HepG2 (cell line): ENCODE measurements around the gene KIF24. TPM values are rescaled to one million over a fixed set of nuclear protein-coding genes. Genes with fewer than 3 reads are reported as not detected.

Experiments used
- BHLHE40 ChIP-seq: IDR thresholded peaks from 2 replicates; pipeline ENCODE4 v1.6.1; 2011; ENCODE audit warnings: low read length, improper control_type of control experiment
- BRD4 ChIP-seq: sonication (generic); formaldehyde crosslinking; IDR thresholded peaks from 2 replicates; pipeline ENCODE4 v1.4.0; 2020; ENCODE audit warnings: missing genetic modification reagents
- CC2D1A ChIP-seq: sonication (generic); formaldehyde crosslinking; IDR thresholded peaks from 2 replicates; pipeline ENCODE4 v1.8.1; 2023; ENCODE audit warnings: mild to moderate bottlenecking, missing genetic modification reagents
- GATAD2A ChIP-seq: IDR thresholded peaks from 2 replicates; pipeline ENCODE4 v1.6.1; 2016
- KLF13 ChIP-seq: sonication (generic); formaldehyde crosslinking; IDR thresholded peaks from 2 replicates; pipeline ENCODE4 v1.4.0; 2020; ENCODE audit warnings: mild to moderate bottlenecking, missing genetic modification reagents
- KLF6 ChIP-seq: IDR thresholded peaks from 2 replicates; pipeline ENCODE4 v1.8.0; 2016; ENCODE audit warnings: missing biosample characterization, missing genetic modification reagents
- MIER3 ChIP-seq: IDR thresholded peaks from 2 replicates; pipeline ENCODE4 v1.6.1; 2016; ENCODE audit warnings: missing compliant biosample characterization, borderline replicate concordance
- NAIF1 ChIP-seq: sonication (generic); formaldehyde crosslinking; IDR thresholded peaks from 2 replicates; pipeline ENCODE4 v1.5.0; 2020; ENCODE audit warnings: mild to moderate bottlenecking, missing genetic modification reagents, borderline replicate concordance
- ONECUT2 ChIP-seq: sonication (generic); formaldehyde crosslinking; IDR thresholded peaks from 2 replicates; pipeline ENCODE4 v1.4.0; 2020; ENCODE audit warnings: missing genetic modification reagents
- RBM22 ChIP-seq: fragments of 200-400 bp; formaldehyde crosslinking; optimal IDR thresholded peaks from 2 replicates; pipeline ENCODE3; 2017; ENCODE audit warnings: mild to moderate bottlenecking, low read length, moderate library complexity
- SNAI1 ChIP-seq: sonication (generic); formaldehyde crosslinking; IDR thresholded peaks from 2 replicates; pipeline ENCODE4 v1.5.0; 2020; ENCODE audit warnings: mild to moderate bottlenecking, missing genetic modification reagents, borderline replicate concordance
- TSC22D2 ChIP-seq: sonication (generic); formaldehyde crosslinking; IDR thresholded peaks from 2 replicates; pipeline ENCODE4 v1.5.1; 2020; ENCODE audit warnings: missing genetic modification reagents, mild to moderate bottlenecking, borderline replicate concordance
- ZBTB38 ChIP-seq: sonication (generic); formaldehyde crosslinking; IDR thresholded peaks from 2 replicates; pipeline ENCODE4 v1.5.1; 2020; ENCODE audit warnings: mild to moderate bottlenecking, missing genetic modification reagents
- ZNF205 ChIP-seq: IDR thresholded peaks from 2 replicates; pipeline ENCODE4 v1.6.1; 2018; ENCODE audit warnings: missing biosample characterization, missing genetic modification reagents
- ZNF460 ChIP-seq: sonication (generic); formaldehyde crosslinking; IDR thresholded peaks from 2 replicates; pipeline ENCODE4 v1.5.1; 2020; ENCODE audit warnings: missing genetic modification reagents, mild to moderate bottlenecking, borderline replicate concordance
- ZNF496 ChIP-seq: sonication (generic); formaldehyde crosslinking; IDR thresholded peaks from 2 replicates; pipeline ENCODE4 v1.8.1; 2023; ENCODE audit warnings: mild to moderate bottlenecking, moderate library complexity, missing genetic modification reagents; ENCODE audit not compliant: insufficient replicate concordance
- ZNF530 ChIP-seq: sonication (generic); formaldehyde crosslinking; IDR thresholded peaks from 2 replicates; pipeline ENCODE4 v1.5.0; 2020; ENCODE audit warnings: low read depth, mild to moderate bottlenecking, missing genetic modification reagents
- ZNF562 ChIP-seq: sonication (generic); formaldehyde crosslinking; IDR thresholded peaks from 2 replicates; pipeline ENCODE4 v1.8.0; 2022; ENCODE audit warnings: missing genetic modification reagents, borderline replicate concordance
- ZNF564 ChIP-seq: sonication (generic); formaldehyde crosslinking; IDR thresholded peaks from 2 replicates; pipeline ENCODE4 v1.8.1; 2023; ENCODE audit warnings: mild to moderate bottlenecking, missing genetic modification reagents
- ZNF660 ChIP-seq: sonication (generic); formaldehyde crosslinking; IDR thresholded peaks from 2 replicates; pipeline ENCODE4 v1.5.1; 2020; ENCODE audit warnings: mild to moderate bottlenecking, low read depth, missing genetic modification reagents, borderline replicate concordance
- polyA plus RNA-seq, 8 experiments: library from polyadenylated mRNA; depleted of rRNA in 3 of 8; stranded (reverse) in 7 of 8; unstranded in 1 of 8; fragments of >200 nt; fragmentation: Illumina TruSeq in 4 of 8; extraction: Trizol in 4 of 8; gene quantifications; 2 replicates each; pipeline versions ENCODE4 v1.2.1 to v1.2.3, GENCODE V29; 2011 to 2016; ENCODE audit warnings: low read depth in 4 of 8, missing spikeins in 1 of 8, mixed read lengths in 1 of 8; ENCODE audit not compliant: insufficient read depth in 1 of 8
- total RNA-seq, 5 experiments: library from RNA; depleted of rRNA; stranded (reverse); fragments of >200 nt; fragmentation: Illumina TruSeq; extraction: Trizol; gene quantifications; 2 replicates each; pipeline ENCODE4 v1.2.3, GENCODE V29; 2016; ENCODE audit warnings: low read depth in 1 of 5
- TF ChIP-seq, protein P1 (sequence below): sonication (generic); IDR thresholded peaks from 2 replicates; pipeline ENCODE4 v1.6.1; 2016; ENCODE audit warnings: low read depth, borderline replicate concordance
- TF ChIP-seq, protein P2 (sequence below): sonication (generic); formaldehyde crosslinking; IDR thresholded peaks from 2 replicates; pipeline ENCODE4 v1.5.0; 2020; ENCODE audit warnings: missing genetic modification reagents
- TF ChIP-seq, protein P3 (sequence below): sonication (generic); formaldehyde crosslinking; conservative IDR thresholded peaks from 2 replicates; pipeline ENCODE4 v1.4.0; 2020; ENCODE audit warnings: missing genetic modification reagents
- TF ChIP-seq, protein P4 (sequence below): IDR thresholded peaks from 2 replicates; pipeline ENCODE4 v1.6.1; 2012; ENCODE audit warnings: low read depth, low read length, improper control_type of control experiment
- TF ChIP-seq, protein P5 (sequence below): sonication (generic); formaldehyde crosslinking; IDR thresholded peaks from 2 replicates; pipeline ENCODE4 v1.4.0; 2020; ENCODE audit warnings: mild to moderate bottlenecking, missing genetic modification reagents

KIF24 gene
- total and polyA plus RNA-seq, 2 of the 13 experiments (the other 11 are each of a cell fraction or from before 2014, with no cell fraction given), result 1.1 to 3.0 TPM

DNA sequence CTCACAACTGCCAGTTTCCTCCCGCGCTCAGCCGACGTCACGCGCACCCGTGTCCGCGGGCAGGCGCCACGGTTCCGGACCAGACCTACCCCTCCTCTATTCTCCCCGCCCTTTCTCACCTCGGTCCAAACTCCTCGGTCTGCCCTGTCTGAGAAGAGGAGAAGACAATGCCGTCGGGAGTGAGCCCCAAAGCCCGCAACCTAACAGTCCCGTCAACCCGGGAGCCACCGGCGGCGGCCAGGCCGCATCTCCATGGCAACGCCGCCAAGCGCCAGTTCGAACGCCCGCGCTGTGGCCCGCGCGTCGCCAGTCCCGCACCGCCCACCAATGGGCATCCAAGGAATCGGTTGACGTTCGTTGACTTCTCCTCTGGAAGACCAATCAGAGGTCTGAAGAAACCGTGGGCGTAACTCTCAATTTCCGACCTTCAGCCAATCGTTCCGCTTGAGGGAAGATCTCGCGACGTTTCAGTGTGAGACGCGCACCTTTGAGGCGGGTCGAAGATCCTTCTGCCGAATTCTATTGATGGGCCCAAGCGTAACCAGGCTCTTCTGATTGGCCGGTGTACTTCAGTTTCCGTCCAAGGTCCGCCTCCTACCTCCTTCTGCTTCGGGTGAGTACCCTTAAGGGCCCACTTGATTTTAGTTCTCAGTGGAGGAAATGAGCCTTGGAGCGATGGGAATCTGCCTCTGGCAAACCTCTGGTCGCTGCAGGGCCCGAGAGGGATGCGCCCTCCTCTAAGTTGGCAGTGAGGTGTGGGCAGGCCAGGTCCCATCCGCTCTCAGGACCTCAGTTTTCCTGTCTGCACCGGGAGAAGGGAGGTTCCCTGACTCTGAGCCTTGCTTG is at the start of gene KIF24, which contains the start of gene NUDT2 (continued):
- TF ChIP-seq GATAD2A (CRISPR knock-in tag) (no peak; the same call in 1 of the 2 replicates), TSC22D2 (no peak), ONECUT2 (CRISPR knock-in tag) (no peak), CC2D1A (no peak), BRD4 (CRISPR knock-in tag) (0 out of 2 replicates have a peak, but pooled peaks have one; percentile 30), RBM22 (no peak), BHLHE40 (no peak), NAIF1 (no peak), ZBTB38 (CRISPR knock-in tag) (no peak), ZNF562 (CRISPR knock-in tag) (no peak), MIER3 (CRISPR knock-in tag) (peak; percentile 65; the same call in 1 of the 2 replicates), SNAI1 (CRISPR knock-in tag) (no peak), ZNF496 (CRISPR knock-in tag) (no peak), KLF6 (CRISPR knock-in tag) (peak; percentile 47), ZNF660 (CRISPR knock-in tag) (no peak), ZNF530 (CRISPR knock-in tag) (no peak), KLF13 (CRISPR knock-in tag) (no peak), ZNF564 (CRISPR knock-in tag) (no peak), ZNF205 (CRISPR knock-in tag) (no peak), ZNF460 (CRISPR knock-in tag) (no peak)
- TF ChIP-seq, protein P1, sequence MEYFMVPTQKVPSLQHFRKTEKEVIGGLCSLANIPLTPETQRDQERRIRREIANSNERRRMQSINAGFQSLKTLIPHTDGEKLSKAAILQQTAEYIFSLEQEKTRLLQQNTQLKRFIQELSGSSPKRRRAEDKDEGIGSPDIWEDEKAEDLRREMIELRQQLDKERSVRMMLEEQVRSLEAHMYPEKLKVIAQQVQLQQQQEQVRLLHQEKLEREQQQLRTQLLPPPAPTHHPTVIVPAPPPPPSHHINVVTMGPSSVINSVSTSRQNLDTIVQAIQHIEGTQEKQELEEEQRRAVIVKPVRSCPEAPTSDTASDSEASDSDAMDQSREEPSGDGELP, result peak; percentile 26; the same call in 1 of the 2 replicates
- TF ChIP-seq, protein P2, sequence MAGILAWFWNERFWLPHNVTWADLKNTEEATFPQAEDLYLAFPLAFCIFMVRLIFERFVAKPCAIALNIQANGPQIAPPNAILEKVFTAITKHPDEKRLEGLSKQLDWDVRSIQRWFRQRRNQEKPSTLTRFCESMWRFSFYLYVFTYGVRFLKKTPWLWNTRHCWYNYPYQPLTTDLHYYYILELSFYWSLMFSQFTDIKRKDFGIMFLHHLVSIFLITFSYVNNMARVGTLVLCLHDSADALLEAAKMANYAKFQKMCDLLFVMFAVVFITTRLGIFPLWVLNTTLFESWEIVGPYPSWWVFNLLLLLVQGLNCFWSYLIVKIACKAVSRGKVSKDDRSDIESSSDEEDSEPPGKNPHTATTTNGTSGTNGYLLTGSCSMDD, result no peak
- TF ChIP-seq, protein P3, sequence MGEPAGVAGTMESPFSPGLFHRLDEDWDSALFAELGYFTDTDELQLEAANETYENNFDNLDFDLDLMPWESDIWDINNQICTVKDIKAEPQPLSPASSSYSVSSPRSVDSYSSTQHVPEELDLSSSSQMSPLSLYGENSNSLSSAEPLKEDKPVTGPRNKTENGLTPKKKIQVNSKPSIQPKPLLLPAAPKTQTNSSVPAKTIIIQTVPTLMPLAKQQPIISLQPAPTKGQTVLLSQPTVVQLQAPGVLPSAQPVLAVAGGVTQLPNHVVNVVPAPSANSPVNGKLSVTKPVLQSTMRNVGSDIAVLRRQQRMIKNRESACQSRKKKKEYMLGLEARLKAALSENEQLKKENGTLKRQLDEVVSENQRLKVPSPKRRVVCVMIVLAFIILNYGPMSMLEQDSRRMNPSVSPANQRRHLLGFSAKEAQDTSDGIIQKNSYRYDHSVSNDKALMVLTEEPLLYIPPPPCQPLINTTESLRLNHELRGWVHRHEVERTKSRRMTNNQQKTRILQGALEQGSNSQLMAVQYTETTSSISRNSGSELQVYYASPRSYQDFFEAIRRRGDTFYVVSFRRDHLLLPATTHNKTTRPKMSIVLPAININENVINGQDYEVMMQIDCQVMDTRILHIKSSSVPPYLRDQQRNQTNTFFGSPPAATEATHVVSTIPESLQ (CRISPR knock-in tag), result no peak
- TF ChIP-seq, protein P4, sequence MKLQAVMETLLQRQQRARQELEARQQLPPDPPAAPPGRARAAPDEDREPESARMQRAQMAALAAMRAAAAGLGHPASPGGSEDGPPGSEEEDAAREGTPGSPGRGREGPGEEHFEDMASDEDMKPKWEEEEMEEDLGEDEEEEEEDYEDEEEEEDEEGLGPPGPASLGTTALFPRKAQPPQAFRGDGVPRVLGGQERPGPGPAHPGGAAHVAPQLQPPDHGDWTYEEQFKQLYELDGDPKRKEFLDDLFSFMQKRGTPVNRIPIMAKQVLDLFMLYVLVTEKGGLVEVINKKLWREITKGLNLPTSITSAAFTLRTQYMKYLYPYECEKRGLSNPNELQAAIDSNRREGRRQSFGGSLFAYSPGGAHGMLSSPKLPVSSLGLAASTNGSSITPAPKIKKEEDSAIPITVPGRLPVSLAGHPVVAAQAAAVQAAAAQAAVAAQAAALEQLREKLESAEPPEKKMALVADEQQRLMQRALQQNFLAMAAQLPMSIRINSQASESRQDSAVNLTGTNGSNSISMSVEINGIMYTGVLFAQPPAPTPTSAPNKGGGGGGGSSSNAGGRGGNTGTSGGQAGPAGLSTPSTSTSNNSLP, result no peak
- TF ChIP-seq, protein P5, sequence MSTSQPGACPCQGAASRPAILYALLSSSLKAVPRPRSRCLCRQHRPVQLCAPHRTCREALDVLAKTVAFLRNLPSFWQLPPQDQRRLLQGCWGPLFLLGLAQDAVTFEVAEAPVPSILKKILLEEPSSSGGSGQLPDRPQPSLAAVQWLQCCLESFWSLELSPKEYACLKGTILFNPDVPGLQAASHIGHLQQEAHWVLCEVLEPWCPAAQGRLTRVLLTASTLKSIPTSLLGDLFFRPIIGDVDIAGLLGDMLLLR, result peak; percentile 79
